GM21423 (cell line): ENCODE data around the gene PITPNM3.
"Not testable (repeated sequence)": the region's sequence is repeated elsewhere in the genome, so short reads cannot be mapped to it uniquely, and the experiment has no call there.

Source experiments
- ATAC-seq: cut with Tn5 transposase; IDR thresholded peaks from one replicate; pipeline ENCODE4 v1.9.1; 2021; ENCODE audit warnings: mild to moderate bottlenecking, moderate library complexity; ENCODE audit not compliant: unreplicated experiment

Gene PITPNM3

DNA sequence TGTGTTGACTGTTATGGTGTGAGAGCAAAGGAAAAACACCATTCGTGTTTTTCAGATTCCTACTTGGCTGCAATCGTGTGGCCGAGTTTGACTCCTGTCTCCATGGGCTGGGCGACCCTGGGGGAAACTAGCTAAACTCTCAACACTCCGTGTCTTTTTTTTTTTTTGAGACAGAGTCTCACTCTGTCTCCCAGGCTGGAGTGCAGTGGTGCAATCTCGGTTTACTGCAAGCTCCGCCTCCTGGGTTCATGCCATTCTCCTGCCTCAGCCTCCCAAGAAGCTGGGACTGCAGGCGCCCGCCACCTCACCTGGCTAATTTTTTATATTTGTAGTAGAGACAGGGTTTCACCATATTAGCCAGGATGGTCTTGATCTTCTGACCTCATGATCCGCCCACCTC, 73.6 kb downstream of the PITPNM3 start:
- ATAC-seq, result not testable (repeated sequence)

DNA sequence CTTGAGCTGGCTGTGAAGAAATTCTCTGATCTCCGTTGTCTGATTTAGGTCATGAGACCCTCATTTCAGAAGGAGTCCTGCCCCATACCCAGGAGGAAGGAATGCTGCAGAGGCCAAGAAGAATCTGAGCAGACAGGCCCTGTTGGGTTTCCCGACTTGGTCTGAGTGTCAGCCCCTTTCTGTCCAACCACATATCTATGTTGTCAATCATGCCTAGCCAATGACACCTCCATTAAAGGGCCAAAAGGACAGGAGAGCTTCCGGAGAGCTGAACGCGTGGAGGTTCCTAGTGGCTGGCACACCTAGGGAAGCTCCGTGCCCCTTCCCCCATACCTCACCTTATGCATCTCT, 74.3 kb downstream of the PITPNM3 start:
- no peak for ATAC-seq

DNA sequence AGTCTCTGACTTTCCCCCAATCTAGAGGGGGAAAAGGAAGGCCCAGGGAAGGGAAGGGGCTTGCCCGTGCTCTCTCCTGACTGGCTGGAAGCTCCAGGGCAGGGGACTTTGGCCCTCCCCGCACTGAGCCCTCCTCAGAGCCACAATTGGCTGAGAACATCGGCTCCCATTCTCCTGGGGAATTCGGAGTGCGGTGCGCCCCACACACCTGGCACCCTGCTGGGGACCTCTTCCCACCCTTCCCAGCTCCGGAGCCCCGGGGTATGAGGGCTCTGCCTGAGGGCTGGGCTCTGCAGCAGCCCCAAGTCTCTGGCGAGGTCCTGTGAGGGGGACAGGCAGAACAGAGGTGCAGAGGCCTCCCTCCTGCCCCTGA, 76.1 kb downstream of the PITPNM3 start:
- no peak for ATAC-seq

GRCh38 chr17:6479622-6480302, 76.6 kb downstream of the PITPNM3 start:
- ATAC-seq, result no peak

DNA sequence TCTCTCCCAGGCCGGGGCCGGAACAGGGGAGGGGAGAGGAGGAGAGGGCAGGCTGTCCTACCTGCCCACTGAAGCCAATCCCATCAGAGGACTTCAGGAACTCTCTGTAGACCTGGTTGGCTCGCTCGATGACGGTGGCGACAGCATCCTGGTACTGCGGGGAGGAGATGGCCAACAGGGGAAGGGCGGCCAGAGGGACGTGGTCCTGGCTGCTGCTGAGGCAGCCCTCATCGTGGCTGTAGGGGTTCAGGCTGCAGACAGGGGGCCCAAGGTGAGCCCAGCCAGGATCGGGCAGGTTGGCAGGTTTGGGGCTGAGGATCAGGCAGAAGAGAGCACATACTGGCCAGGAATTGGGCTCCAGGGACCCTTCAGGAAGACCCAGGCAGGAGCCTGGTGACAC, 77.9 kb downstream of the PITPNM3 start:
- no peak for ATAC-seq

DNA sequence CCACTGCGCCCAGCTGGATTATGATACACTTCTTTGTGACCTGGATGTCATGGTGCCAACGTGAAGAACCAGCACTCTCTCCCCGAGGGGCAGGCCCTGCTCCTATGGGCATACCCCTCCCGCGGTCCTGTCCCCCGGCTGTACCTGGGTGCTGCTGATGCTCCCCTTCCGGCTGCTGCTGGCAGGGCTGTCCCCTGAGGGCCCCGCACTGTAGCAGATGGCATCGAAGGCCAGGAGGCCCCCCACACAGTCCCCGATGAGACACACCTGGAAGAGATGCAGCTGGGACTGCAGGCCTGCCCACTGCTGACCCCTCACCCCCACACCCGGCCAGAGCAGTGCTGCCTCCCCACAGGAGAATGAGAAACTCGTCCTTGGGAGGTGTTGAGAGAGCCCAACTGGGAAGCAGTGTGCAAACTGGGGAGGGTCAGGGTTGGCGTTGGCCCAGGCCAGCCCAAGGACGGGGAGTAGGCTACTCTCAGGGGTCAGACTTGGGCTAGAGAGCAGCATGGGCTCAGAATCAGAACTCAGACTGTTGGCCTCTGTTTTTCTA, 78.4 kb downstream of the PITPNM3 start:
- ATAC-seq, result no peak

GRCh38 chr17:6476810-6477179, 79.6 kb downstream of the PITPNM3 start:
- ATAC-seq, result no peak

DNA sequence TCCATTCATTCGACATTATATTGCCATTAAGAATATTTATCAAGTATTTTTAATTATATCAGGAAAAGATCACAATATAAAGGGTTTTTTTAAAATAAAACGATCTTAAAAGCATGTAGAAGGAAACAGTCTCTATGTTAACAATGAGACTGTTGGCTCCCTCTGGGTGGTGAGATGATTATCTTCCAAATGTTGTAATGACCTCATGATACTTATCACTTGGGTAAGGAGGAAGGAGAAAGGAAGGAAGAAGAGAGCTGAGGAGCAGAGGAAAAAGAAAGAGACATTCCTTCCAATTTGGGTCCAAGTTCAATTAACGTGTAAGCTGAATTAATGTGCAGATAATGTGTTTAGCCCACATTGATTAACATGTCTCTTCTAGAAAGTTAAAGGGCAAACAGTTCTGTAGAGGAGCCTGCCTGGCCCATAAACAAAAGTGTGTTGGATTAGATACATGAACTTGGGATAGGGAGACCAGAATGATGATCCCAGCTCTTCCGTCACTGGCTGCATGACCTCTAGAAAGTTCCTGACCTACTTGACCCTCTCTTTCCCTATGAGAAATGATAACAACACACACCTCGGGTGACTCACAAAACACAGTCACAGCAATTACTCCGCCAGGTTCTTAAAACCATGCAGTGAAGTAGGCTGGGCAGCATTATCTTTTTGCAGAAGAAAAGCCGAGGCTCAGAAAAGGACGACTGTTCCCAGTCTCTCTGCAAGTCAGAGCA, 80.1 kb downstream of the PITPNM3 start:
- no peak for ATAC-seq

- no peak for ATAC-seq
These were observed 80.9 kb downstream of the PITPNM3 start for GRCh38 chr17:6475411-6475810.

DNA sequence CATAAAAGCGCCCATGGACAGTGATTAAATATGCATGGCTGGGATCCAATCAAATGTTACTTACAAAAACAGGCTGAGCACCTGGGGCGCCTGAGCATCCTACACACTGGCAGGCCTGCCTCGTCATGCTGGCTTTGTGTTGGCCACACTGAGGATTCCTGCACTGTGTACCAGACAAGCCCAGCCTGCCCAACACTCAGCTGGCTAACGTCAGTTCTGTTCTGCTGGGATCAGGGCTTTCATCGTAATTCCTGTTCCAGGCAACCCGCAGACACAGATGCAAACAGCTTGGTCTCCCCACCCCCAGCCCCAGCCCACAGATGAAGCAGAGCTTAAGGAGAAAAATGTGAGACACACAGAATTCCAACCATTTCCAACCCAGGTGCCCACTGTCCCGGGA, 81.4 kb downstream of the PITPNM3 start:
- ATAC-seq, result no peak

DNA sequence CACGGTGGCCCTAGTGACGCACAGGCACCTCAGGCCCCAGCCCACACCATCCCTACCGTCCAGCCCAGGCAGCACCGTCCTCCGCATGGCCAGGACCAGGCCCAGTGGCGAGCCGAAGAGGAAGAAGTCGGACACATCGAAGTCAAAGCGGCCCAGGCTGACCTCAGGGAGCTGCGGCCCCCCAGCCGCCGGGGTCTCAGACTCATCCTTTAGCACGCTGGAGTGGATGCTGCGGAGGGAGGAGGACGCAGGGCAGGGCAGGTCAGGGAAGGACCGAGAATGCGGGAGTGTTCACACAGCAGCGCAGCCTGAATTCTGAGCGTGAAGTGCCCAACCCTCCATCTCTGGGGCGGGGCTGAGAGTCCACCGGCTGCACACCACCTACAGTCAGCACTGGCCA, 82.0 kb downstream of the PITPNM3 start:
- ATAC-seq, result no peak

DNA sequence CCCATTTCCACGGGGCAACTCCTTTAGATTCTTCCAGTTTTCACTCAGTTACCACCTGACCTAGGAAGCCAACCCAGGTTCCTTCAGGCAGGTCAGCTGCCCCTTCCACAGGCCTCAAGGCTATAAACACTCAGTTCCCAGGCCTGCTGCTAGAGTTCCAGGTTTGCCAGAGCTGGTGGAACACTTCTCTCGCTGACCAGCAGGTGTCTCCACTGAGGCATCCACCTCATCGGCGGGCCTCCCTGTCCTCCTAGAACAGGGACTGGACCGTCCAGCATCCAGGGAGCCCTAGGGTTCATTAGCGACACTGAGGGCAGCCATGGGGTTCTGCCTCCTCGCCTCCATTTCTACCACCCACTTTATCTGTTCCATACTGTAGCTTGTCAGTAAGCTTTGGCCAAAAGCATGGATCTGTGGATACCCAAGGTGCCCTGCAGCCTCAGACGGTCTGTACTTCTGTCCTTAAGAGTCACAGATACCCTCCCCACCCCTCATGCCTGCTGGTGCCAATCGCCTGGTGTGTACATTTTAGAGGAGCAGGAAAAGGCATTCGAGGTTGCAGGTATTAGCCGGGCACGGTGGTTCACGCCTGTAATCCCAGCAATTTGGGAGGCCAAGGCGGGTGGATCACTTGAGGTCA, 83.1 kb downstream of the PITPNM3 start:
- no peak for ATAC-seq

GRCh38 chr17:6472517-6472916, 83.8 kb downstream of the PITPNM3 start:
- no peak for ATAC-seq

DNA sequence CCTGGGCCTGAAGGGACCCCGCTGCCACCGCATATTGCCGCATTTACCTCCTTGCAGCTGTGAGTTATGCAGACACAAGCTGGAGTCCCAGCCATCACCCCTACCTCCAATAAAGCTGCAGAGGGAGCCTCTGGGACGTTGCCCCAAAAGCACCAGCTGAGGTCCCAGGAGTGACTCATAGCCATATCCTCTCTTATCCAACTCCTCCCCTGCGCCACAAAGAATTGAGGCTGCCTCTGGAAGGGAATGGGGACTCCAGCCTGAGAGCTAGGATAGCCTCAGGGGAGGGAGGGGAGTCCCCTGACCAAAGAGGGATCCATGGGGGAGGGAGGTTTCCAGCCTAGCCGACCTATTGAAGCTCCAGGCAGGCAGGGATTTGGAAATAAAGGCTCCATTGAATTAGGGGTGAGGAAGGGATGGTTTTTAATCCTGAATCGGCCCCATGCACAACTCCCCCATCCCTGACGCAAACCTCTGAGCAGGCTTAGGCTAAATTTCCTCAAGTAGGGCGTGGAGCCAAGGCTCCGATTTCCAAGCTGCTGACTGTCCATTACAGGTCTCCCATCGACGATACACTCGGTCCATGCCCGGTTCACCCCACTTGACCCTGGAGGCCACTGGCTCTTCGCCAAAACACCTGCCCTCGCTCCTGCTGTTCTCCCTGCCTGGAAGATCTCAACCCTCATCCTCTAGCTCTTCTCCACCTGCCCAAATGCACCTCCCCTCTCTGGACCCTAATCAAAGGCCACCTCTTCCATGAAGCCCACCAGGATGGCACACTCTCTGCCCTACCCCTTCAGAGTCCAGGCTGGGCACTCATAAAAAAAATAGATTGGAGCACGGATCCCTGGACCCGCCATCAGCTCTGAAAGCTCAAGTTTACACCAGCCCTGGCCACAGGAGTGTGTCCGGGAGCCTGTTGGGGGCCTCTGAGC, 84.6 kb downstream of the PITPNM3 start:
- ATAC-seq, result no peak

- no peak for ATAC-seq
These were observed 85.4 kb downstream of the PITPNM3 start for GRCh38 chr17:6470751-6471521.

- no peak for ATAC-seq
These were observed 86.1 kb downstream of the PITPNM3 start for GRCh38 chr17:6470146-6470718.

DNA sequence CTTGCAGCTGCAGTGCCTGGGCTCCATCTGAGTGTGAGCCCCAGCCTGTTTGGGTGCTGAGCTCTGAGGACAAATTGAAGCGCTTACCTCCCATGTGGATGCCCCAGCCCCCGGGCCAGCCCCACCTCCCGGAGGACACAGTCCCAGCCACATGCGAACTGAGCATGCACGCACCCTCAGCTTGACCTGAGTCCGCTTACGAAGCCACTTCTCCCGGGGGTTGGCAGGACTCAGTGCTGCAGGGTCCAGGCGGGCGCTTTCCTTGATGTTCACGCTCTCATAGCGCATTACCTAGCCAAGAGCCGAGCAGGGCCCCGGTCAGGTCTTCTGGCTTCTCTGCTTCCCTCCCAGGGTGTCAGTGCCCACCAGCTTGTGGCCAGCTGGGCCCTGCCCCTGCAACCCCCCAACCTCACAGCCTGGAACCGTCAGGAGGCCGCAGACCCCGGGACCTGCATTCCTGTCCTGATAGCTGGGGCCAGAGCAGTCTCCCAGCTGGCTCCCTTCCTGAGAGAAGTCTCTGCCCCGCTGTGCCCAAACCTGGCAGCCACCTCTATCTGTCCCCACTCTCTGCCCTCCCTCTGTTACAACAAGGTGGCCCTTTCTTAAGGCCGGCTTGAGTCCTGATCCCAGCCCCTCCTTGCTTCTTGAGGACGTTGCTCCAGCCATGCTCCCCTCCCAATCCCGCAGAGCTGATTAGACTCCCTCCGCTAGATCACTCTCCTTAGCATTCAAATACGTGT, 88.1 kb downstream of the PITPNM3 start:
- no peak for ATAC-seq

DNA sequence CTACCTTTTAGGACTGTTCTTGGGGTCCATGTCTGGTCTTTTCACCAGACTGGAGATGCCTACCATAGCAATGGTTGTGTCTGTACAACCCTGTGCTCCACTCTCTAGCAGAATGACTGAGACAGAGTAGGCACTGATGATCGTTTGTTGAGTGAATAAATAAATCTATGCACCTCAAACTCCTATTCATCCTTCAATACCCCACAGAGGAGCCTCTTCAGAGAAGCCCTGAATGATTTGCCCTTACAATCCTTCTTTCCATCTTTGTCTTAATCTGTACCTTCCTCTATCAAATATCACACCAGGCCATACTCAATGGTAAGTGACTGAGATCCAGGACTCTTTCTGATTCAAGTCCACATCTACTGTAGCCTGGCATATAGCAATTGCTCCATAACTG, 88.8 kb downstream of the PITPNM3 start:
- no peak for ATAC-seq
